ENCODE measurements around the gene TMEM8B.
"Not testable (repeated sequence)": the region's sequence is repeated elsewhere in the genome, so short reads cannot be mapped to it uniquely, and the experiment has no call there.

Gene TMEM8B

GRCh38 chr9:35910613-35911359 lies 81.8 kb downstream of the TMEM8B start:
- DNase-seq (ENCODE audit: low read depth), result no peak
- TF ChIP-seq CTCF (IDR thresholded peaks at IDR 0.05; ENCODE audit: low read depth, low read length, missing control alignments), result peak; percentile 67
- in situ Hi-C loops (cut with HindIII; ENCODE audit: low sequenced_read_pairs), result loop anchor here (5.0 kb wide), 1 partner anchor 48 kb away; no protein-coding TSS in a partner anchor
- H3K4me3 ChIP-seq (ENCODE audit: low read depth, low read length), result no peak overlapping the region

GRCh38 chr9:35911690-35912089 lies 82.7 kb downstream of the TMEM8B start:
- no peak for DNase-seq (ENCODE audit: low read depth)
- TF ChIP-seq CTCF (IDR thresholded peaks at IDR 0.05; ENCODE audit: low read depth, low read length, missing control alignments), result no peak
- no peak overlapping the region for H3K4me3 ChIP-seq (ENCODE audit: low read depth, low read length)
- in situ Hi-C loops (cut with HindIII; ENCODE audit: low sequenced_read_pairs), result loop anchor here (5.0 kb wide), 1 partner anchor 49 kb away; no protein-coding TSS in a partner anchor

GRCh38 chr9:35912791-35913400 lies 83.9 kb downstream of the TMEM8B start:
- no peak overlapping the region for H3K4me3 ChIP-seq (ENCODE audit: low read depth, low read length)
- in situ Hi-C loops (cut with HindIII; ENCODE audit: low sequenced_read_pairs), result loop anchor here (5.0 kb wide), 1 partner anchor 51 kb away; no protein-coding TSS in a partner anchor
- no peak for TF ChIP-seq CTCF (IDR thresholded peaks at IDR 0.05; ENCODE audit: low read depth, low read length, missing control alignments)
- DNase-seq (ENCODE audit: low read depth), result no peak

- not testable (repeated sequence) for DNase-seq (ENCODE audit: low read depth)
- in situ Hi-C loops (cut with HindIII; ENCODE audit: low sequenced_read_pairs), result loop anchor here (5.0 kb wide), 1 partner anchor 51 kb away; no protein-coding TSS in a partner anchor
Measured at GRCh38 chr9:35913429-35913828, 84.4 kb downstream of the TMEM8B start.

GRCh38 chr9:35914301-35914807 lies 85.3 kb downstream of the TMEM8B start:
- in situ Hi-C loops (cut with HindIII; ENCODE audit: low sequenced_read_pairs), result loop anchor here (5.0 kb wide), 1 partner anchor 52 kb away; no protein-coding TSS in a partner anchor

More at GRCh38 chr9:35913429-35913828, 84.4 kb downstream of the TMEM8B start:
- not testable (repeated sequence) for H3K4me3 ChIP-seq (ENCODE audit: low read depth, low read length)

More at GRCh38 chr9:35914301-35914807, 85.3 kb downstream of the TMEM8B start:
- no peak overlapping the region for H3K4me3 ChIP-seq (ENCODE audit: low read depth, low read length)
- TF ChIP-seq CTCF (IDR thresholded peaks at IDR 0.05; ENCODE audit: low read depth, low read length, missing control alignments), result no peak
- no peak for DNase-seq (ENCODE audit: low read depth)

Data from astrocyte of the cerebellum (primary cell).